ENCODE measurements around the gene SEPTIN7.

The SEPTIN7 gene

DNA sequence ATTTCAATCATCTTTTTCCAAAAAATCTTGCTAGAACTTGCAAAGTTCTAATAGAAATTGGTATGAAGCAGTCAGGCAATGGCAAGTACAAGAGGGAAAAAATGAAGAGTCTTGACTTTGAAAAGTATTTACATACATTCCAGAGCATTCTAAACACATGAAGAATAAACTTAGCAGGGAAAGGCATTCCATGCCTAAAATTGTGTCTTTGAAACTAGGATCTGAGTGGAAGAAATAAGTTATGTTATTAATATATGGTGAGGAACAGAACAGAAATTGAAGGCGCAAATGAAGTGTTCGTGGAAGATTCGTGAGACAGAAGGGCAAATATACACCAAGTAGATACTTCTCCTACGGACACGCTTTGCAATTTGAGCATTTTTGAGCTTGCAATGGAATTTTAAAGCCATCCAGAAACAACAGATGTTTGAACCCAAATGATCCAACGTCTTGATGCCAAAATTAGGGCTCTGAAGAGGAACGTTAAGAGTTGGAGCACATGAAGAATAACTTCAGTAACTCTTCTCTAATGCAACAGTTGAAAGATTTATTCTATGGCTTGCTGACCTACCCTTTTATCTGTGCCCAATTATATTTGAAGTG is 40.6 kb upstream of the SEPTIN7 start:
- Histone ChIP-seq H2BK120ac (ENCODE audit: insufficient read depth, low read length, poor library complexity) (no peak overlapping the region), H3K27me3 (ENCODE audit: insufficient read depth, low read length) (no peaks in the 10 kb centered on the region), H4K8ac (ENCODE audit: low read depth, low read length) (no peak overlapping the region), H4K12ac (ENCODE audit: low read depth, low read length) (no peak overlapping the region), H2AFZ (ENCODE audit: insufficient read depth, low read length, poor library complexity) (no peak overlapping the region), H3K4me1 (ENCODE audit: control insufficient read depth in 1 of 2, insufficient read depth in 2 of 2, low read length in 2 of 2) (peaks cover 6 to 9% of the 10 kb centered on the region in 2 experiments), H3K4ac (ENCODE audit: low read depth, low read length) (no peak overlapping the region), H4K91ac (ENCODE audit: low read depth, low read length) (no peak overlapping the region), H3K9ac (ENCODE audit: low read length) (no peak overlapping the region), H3K79me1 (ENCODE audit: low read length) (peaks cover 5% of the 10 kb centered on the region), H2AK5ac (ENCODE audit: low read length) (no peak overlapping the region), H3K14ac (ENCODE audit: low read length) (no peak overlapping the region), H3K9me3 (ENCODE audit: insufficient read depth, low read depth, low read length) (no peaks in the 10 kb centered on the region), H3K23ac (ENCODE audit: low read length) (no peak overlapping the region), H3K18ac (ENCODE audit: low read length) (no peak overlapping the region), H2BK5ac (ENCODE audit: low read depth, low read length, poor library complexity) (no peak overlapping the region), H3K36me3 (ENCODE audit: control insufficient read depth in 1 of 2, insufficient read depth in 2 of 2, low read length in 2 of 2) (no peaks in the 10 kb centered on the region), H3K79me2 (ENCODE audit: control insufficient read depth, insufficient read depth, low read length, poor library complexity) (no peaks in the 10 kb centered on the region), H3K4me3 (ENCODE audit: low read depth, low read length) (no peak overlapping the region), H3K27ac (ENCODE audit: low read depth, low read length) (no peak overlapping the region), H3K4me2 (ENCODE audit: low read length) (no peak overlapping the region), H2BK12ac (ENCODE audit: low read length) (no peak overlapping the region)
- 100% methylated on average over 2 of the region's 7 CpGs for WGBS (ENCODE audit: extremely low coverage, insufficient coverage, insufficient read length)
- no peak for DNase-seq

DNA sequence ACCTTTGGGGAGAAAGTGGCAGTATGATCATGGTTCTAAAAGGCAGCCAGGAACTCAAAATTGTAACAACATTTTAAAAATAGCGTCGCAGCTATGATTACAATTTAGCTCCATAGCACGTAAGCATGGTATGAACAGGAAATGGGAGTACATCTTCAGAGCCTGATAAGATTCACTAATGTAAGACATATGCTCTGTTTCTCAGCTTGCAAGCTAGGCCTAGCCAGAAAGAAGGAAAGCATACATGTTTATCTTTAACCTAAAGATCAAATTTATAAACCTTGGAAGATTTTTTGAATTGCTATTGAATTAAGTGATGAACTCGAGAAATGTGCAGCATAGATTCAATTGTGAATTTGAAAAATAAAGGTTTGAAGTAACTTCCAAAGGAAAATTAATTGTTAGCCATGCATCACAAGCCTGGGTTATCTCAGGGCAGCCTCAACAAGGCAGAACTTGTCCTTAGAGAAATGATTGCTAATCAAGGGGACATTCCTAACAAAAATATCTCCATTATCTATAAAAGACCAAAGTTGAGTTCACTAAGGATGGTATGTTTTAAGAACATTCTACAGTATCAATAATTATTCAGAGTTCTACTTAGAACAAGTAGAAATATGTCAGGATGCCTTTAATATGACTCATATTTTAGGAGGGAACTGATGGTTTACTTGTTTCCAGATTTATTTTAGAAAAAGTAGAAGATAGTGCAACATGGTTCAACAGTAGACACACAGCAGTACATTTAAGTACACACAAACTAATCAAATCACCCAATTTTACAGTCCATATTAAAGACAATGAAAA is 38.8 kb upstream of the SEPTIN7 start:
- Histone ChIP-seq H4K91ac (ENCODE audit: low read depth, low read length) (no peak overlapping the region), H3K27ac (ENCODE audit: low read depth, low read length) (no peak overlapping the region), H3K79me1 (ENCODE audit: low read length) (peaks cover 3% of the 10 kb centered on the region), H3K27me3 (ENCODE audit: insufficient read depth, low read length) (no peaks in the 10 kb centered on the region), H4K12ac (ENCODE audit: low read depth, low read length) (no peak overlapping the region), H3K4me2 (ENCODE audit: low read length) (no peak overlapping the region), H3K79me2 (ENCODE audit: control insufficient read depth, insufficient read depth, low read length, poor library complexity) (no peaks in the 10 kb centered on the region), H3K4me3 (ENCODE audit: low read depth, low read length) (no peak overlapping the region), H2AFZ (ENCODE audit: insufficient read depth, low read length, poor library complexity) (no peak overlapping the region), H3K4ac (ENCODE audit: low read depth, low read length) (no peak overlapping the region), H2AK5ac (ENCODE audit: low read length) (no peak overlapping the region), H4K8ac (ENCODE audit: low read depth, low read length) (no peak overlapping the region), H2BK120ac (ENCODE audit: insufficient read depth, low read length, poor library complexity) (no peak overlapping the region), H3K36me3 (ENCODE audit: control insufficient read depth in 1 of 2, insufficient read depth in 2 of 2, low read length in 2 of 2) (no peaks in the 10 kb centered on the region), H3K18ac (ENCODE audit: low read length) (no peak overlapping the region), H3K9ac (ENCODE audit: low read length) (no peak overlapping the region), H3K9me3 (ENCODE audit: insufficient read depth, low read depth, low read length) (no peaks in the 10 kb centered on the region), H3K4me1 (ENCODE audit: control insufficient read depth in 1 of 2, insufficient read depth in 2 of 2, low read length in 2 of 2) (peaks cover 2% of the 10 kb centered on the region in 2 experiments), H3K14ac (ENCODE audit: low read length) (no peak overlapping the region), H3K23ac (ENCODE audit: low read length) (no peak overlapping the region), H2BK12ac (ENCODE audit: low read length) (no peak overlapping the region), H2BK5ac (ENCODE audit: low read depth, low read length, poor library complexity) (no peak overlapping the region)
- DNase-seq = peak in 1 of 2 donors; percentile 37
- no CpG with 5 or more reads among the region's 4 CpGs for WGBS (ENCODE audit: extremely low coverage, insufficient coverage, insufficient read length)

DNA sequence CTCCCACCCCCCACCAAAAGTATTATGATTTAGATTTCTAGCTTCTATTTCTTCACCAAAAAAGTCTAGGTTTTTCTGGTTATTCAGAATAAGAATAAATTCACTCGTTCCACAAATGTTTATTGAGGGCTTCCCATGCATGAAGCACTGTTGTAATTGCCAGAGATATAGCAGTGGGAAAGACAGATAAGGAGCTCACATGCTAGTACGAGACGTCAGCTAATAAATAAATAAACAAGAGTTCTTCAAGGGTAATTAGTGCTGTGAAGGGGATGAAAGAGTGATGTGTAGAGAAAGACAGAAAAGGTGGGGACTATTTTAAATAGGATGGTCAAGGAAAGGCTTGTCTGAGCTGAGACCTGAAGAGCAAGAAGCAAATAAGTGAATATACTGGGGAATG is 38.1 kb upstream of the SEPTIN7 start:
- Histone ChIP-seq H4K8ac (ENCODE audit: low read depth, low read length) (no peak overlapping the region), H3K14ac (ENCODE audit: low read length) (no peak overlapping the region), H3K27me3 (ENCODE audit: insufficient read depth, low read length) (no peaks in the 10 kb centered on the region), H3K4me2 (ENCODE audit: low read length) (no peak overlapping the region), H2AK5ac (ENCODE audit: low read length) (no peak overlapping the region), H3K4me3 (ENCODE audit: low read depth, low read length) (no peak overlapping the region), H2BK5ac (ENCODE audit: low read depth, low read length, poor library complexity) (no peak overlapping the region), H3K36me3 (ENCODE audit: control insufficient read depth in 1 of 2, insufficient read depth in 2 of 2, low read length in 2 of 2) (no peaks in the 10 kb centered on the region), H4K12ac (ENCODE audit: low read depth, low read length) (no peak overlapping the region), H4K91ac (ENCODE audit: low read depth, low read length) (no peak overlapping the region), H3K4ac (ENCODE audit: low read depth, low read length) (no peak overlapping the region), H3K79me1 (ENCODE audit: low read length) (peaks cover 2% of the 10 kb centered on the region), H2BK12ac (ENCODE audit: low read length) (no peak overlapping the region), H3K79me2 (ENCODE audit: control insufficient read depth, insufficient read depth, low read length, poor library complexity) (no peaks in the 10 kb centered on the region), H2AFZ (ENCODE audit: insufficient read depth, low read length, poor library complexity) (no peak overlapping the region), H3K4me1 (ENCODE audit: control insufficient read depth in 1 of 2, insufficient read depth in 2 of 2, low read length in 2 of 2) (no peaks in the 10 kb centered on the region), H3K9ac (ENCODE audit: low read length) (no peak overlapping the region), H2BK120ac (ENCODE audit: insufficient read depth, low read length, poor library complexity) (no peak overlapping the region), H3K18ac (ENCODE audit: low read length) (no peak overlapping the region), H3K9me3 (ENCODE audit: insufficient read depth, low read depth, low read length) (no peaks in the 10 kb centered on the region), H3K27ac (ENCODE audit: low read depth, low read length) (no peak overlapping the region), H3K23ac (ENCODE audit: low read length) (no peak overlapping the region)
- WGBS (ENCODE audit: extremely low coverage, insufficient coverage, insufficient read length) = no CpG with 5 or more reads among the region's 3 CpGs
- DNase-seq = no peak

DNA sequence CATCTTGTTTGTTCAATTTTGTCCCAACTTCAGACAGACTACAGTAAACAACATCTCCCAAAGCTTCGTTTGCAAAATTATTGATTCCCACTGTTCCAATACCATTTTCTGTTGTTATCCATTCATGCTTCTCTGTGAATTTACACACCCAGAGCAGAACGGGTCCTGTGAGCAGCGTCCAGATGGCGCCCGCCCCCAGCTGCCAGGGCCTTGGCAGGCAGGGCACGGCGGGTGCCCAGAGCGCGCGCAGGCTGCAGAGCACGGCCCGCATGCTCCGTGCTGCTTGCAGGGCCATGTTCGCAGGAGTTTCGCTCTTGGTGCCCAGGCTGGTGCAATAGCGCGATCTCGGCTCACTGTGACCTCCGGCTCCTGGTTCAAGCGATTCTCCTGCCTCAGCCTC is 32.5 kb upstream of the SEPTIN7 start:
- DNase-seq = no peak
- Histone ChIP-seq H3K23ac (ENCODE audit: low read length) (no peak overlapping the region), H3K79me1 (ENCODE audit: low read length) (no peaks in the 10 kb centered on the region), H3K79me2 (ENCODE audit: control insufficient read depth, insufficient read depth, low read length, poor library complexity) (no peaks in the 10 kb centered on the region), H2BK5ac (ENCODE audit: low read depth, low read length, poor library complexity) (no peak overlapping the region), H3K4me1 (ENCODE audit: control insufficient read depth in 1 of 2, insufficient read depth in 2 of 2, low read length in 2 of 2) (no peaks in the 10 kb centered on the region), H3K14ac (ENCODE audit: low read length) (no peak overlapping the region), H3K4ac (ENCODE audit: low read depth, low read length) (no peak overlapping the region), H3K9me3 (ENCODE audit: insufficient read depth, low read depth, low read length) (no peaks in the 10 kb centered on the region), H3K9ac (ENCODE audit: low read length) (no peak overlapping the region), H2BK120ac (ENCODE audit: insufficient read depth, low read length, poor library complexity) (no peak overlapping the region), H3K36me3 (ENCODE audit: control insufficient read depth in 1 of 2, insufficient read depth in 2 of 2, low read length in 2 of 2) (no peaks in the 10 kb centered on the region), H2AFZ (ENCODE audit: insufficient read depth, low read length, poor library complexity) (no peak overlapping the region), H4K12ac (ENCODE audit: low read depth, low read length) (no peak overlapping the region), H4K91ac (ENCODE audit: low read depth, low read length) (no peak overlapping the region), H2AK5ac (ENCODE audit: low read length) (no peak overlapping the region), H3K18ac (ENCODE audit: low read length) (no peak overlapping the region), H3K4me3 (ENCODE audit: low read depth, low read length) (no peak overlapping the region), H3K27ac (ENCODE audit: low read depth, low read length) (no peak overlapping the region), H3K27me3 (ENCODE audit: insufficient read depth, low read length) (no peaks in the 10 kb centered on the region), H3K4me2 (ENCODE audit: low read length) (no peak overlapping the region), H4K8ac (ENCODE audit: low read depth, low read length) (no peak overlapping the region), H2BK12ac (ENCODE audit: low read length) (no peak overlapping the region)
- no CpG with 5 or more reads among the region's 20 CpGs for WGBS (ENCODE audit: extremely low coverage, insufficient coverage, insufficient read length)
